Smooth muscle cell (in vitro differentiated cells): Measurements from ENCODE around the gene DAB1. TPM values are rescaled to one million over a fixed set of nuclear protein-coding genes. Genes with fewer than 3 reads are reported as not detected.

Experiments
- DNase-seq: peaks from one replicate; lab custom pipeline; 2025; ENCODE audit not compliant: unreplicated experiment; lab: John Stamatoyannopoulos, UW
- H2AFZ ChIP-seq: fragments of 200-600 bp; sonication (generic); 2 replicates; pipeline ENCODE4 v1.6.0; 2016; ENCODE audit warnings: antibody characterized with exemption, low read depth, mild to moderate bottlenecking
- H3F3A ChIP-seq: fragments of 200-600 bp; sonication (generic); 2 replicates; pipeline ENCODE4 v1.6.0; 2017; ENCODE audit warnings: antibody characterized with exemption, low read depth
- H3K27ac ChIP-seq: fragments of 200-600 bp; sonication (generic); 2 replicates; pipeline ENCODE4 v1.5.1; 2016; ENCODE audit warnings: low read depth, mild to moderate bottlenecking
- H3K27me3 ChIP-seq: fragments of 200-600 bp; sonication (generic); 2 replicates; pipeline ENCODE4 v1.6.1; 2016; ENCODE audit warnings: low read depth, mild to moderate bottlenecking
- H3K36me3 ChIP-seq: fragments of 200-600 bp; sonication (generic); 2 replicates; pipeline ENCODE4 v1.5.1; 2016; ENCODE audit warnings: low read depth
- H3K4me1 ChIP-seq: fragments of 200-600 bp; sonication (generic); 2 replicates; pipeline ENCODE4 v1.5.1; 2016; ENCODE audit warnings: low read depth
- H3K4me2 ChIP-seq: fragments of 200-600 bp; sonication (generic); 2 replicates; pipeline ENCODE4 v1.6.0; 2016; ENCODE audit warnings: mild to moderate bottlenecking
- H3K4me3 ChIP-seq: fragments of 200-600 bp; sonication (generic); 2 replicates; pipeline ENCODE4 v1.5.1; 2016; ENCODE audit warnings: mild to moderate bottlenecking
- H3K79me2 ChIP-seq: fragments of 200-600 bp; sonication (generic); 2 replicates; pipeline ENCODE4 v1.6.0; 2016; ENCODE audit warnings: low read depth, mild to moderate bottlenecking
- H3K9ac ChIP-seq: fragments of 200-600 bp; sonication (generic); 2 replicates; pipeline ENCODE4 v1.6.0; 2016; ENCODE audit warnings: low read depth
- H3K9me3 ChIP-seq: fragments of 200-600 bp; sonication (generic); replicated peaks from 2 replicates; pipeline ENCODE4 v1.5.1; 2016; ENCODE audit warnings: low read depth
- H4K20me1 ChIP-seq: fragments of 200-600 bp; sonication (generic); 2 replicates; pipeline ENCODE4 v1.6.0; 2016; ENCODE audit warnings: low read depth
- WGBS: methylation state at CpG from one replicate; pipeline ENCODE4 v1.1.7; 2016; ENCODE audit warnings: low lambda C conversion rate; 5-methylcytosine and 5-hydroxymethylcytosine counted together
- polyA plus RNA-seq: library from polyadenylated mRNA; unstranded; fragments of >200 nt; fragmentation: Nextera tagmentation; extraction: Ambion mirVana; gene quantifications from 2 replicates; pipeline ENCODE4 v1.2.1, GENCODE V29; 2016
- total RNA-seq: library from RNA; depleted of rRNA; stranded (reverse); fragments of >200 nt; gene quantifications from 2 replicates; pipeline ENCODE4 v1.2.3, GENCODE V29; 2014
- TF ChIP-seq, protein P1 (sequence below): fragments of 200-600 bp; sonication (generic); IDR thresholded peaks from 2 replicates; pipeline ENCODE4 v1.5.1; 2017; ENCODE audit warnings: borderline replicate concordance, mild to moderate bottlenecking, antibody characterized with exemption; ENCODE audit not compliant: insufficient read depth, poor library complexity, severe bottlenecking

DAB1 gene
- total and polyA plus RNA-seq, 2 experiments from 2014 or later = 0.22 to 0.30 TPM

DNA sequence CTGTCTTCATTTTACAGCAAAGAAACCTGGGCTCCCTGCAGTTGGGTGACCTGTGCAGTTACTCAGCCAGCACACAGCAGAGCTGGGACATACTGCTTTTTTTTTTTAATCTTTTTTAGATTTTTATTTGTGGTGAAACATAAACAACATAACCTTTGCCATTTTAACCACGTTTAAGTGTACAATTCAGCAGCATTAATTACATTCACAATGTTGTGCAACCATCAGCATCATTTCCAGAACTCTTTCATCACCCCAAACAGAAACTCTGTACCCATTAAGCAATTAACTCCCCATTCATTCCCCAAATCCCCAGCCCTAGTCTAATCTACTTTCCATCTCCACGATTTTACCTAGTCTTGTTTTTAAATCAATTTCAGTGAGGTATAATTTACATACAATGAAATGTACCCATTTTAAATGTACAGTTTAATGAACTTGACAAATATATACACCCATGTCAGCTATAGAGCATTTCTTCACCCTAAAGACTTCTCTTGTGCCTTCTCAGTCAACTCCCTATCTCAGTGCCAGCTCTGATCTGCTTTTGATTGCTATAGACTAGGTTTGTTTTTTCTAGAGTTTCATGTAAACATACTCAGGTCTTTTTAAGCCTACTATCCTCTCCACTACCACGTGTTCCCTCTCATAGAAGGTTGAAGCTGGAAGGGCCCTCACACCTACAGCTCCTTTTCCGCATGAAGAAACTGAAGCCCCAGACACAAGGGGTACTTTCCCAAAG lies 420.3 kb downstream of the DAB1 start:
- no peak for DNase-seq
- TF ChIP-seq, protein P1, sequence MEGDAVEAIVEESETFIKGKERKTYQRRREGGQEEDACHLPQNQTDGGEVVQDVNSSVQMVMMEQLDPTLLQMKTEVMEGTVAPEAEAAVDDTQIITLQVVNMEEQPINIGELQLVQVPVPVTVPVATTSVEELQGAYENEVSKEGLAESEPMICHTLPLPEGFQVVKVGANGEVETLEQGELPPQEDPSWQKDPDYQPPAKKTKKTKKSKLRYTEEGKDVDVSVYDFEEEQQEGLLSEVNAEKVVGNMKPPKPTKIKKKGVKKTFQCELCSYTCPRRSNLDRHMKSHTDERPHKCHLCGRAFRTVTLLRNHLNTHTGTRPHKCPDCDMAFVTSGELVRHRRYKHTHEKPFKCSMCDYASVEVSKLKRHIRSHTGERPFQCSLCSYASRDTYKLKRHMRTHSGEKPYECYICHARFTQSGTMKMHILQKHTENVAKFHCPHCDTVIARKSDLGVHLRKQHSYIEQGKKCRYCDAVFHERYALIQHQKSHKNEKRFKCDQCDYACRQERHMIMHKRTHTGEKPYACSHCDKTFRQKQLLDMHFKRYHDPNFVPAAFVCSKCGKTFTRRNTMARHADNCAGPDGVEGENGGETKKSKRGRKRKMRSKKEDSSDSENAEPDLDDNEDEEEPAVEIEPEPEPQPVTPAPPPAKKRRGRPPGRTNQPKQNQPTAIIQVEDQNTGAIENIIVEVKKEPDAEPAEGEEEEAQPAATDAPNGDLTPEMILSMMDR = no peak
- Histone ChIP-seq H4K20me1 (no peaks in the 10 kb centered on the region), H3K4me1 (no peaks in the 10 kb centered on the region), H3K79me2 (no peaks in the 10 kb centered on the region), H3K9me3 (no peaks in the 10 kb centered on the region), H3F3A (no peaks in the 10 kb centered on the region), H3K9ac (no peak overlapping the region), H3K4me3 (no peak overlapping the region), H3K36me3 (no peaks in the 10 kb centered on the region), H2AFZ (no peak overlapping the region), H3K27me3 (no peaks in the 10 kb centered on the region), H3K4me2 (no peak overlapping the region), H3K27ac (no peak overlapping the region)
- 66% methylated on average over 4 of the region's 4 CpGs for WGBS

DNA sequence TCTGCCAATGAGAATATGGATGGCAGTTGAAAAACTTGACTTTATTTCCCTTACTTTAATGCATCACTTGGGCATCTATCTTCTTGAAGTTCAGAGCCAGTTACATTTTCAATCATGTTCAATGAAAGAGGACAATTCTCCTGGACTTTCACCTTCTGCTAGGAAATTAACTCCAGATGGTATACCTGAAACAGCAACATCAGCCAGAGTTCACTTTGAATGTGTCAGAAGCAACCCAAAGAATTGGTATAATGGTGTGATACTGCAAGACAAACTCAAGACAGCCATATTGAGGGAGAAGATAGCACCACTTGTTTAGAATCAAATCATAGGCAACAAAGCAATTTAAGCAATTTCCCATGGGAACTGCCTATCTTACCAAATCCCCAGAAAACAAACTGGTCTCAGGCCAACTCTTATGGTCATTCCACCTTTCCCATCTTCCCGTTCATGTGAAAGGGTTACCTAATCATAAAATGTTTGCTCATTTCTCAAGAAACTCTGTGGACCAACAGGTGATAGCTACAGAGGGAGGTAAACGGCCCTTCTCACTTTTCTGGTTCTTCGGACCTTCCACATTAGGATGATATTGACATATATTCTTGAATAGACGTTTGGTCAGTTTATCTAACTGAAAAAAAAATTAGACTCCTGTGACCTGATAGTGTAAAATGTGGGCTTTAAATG lies 428.3 kb downstream of the DAB1 start:
- H3K4me1 ChIP-seq = no peaks in the 10 kb centered on the region
- no peak overlapping the region for H3K27ac ChIP-seq
- WGBS = 94% methylated on average over 4 of the region's 4 CpGs
- no peak overlapping the region for H3K4me2 ChIP-seq
- H4K20me1 ChIP-seq = no peaks in the 10 kb centered on the region
- H2AFZ ChIP-seq = no peak overlapping the region
- H3K36me3 ChIP-seq = no peaks in the 10 kb centered on the region
- H3F3A ChIP-seq = no peaks in the 10 kb centered on the region
- no peaks in the 10 kb centered on the region for H3K79me2 ChIP-seq
- TF ChIP-seq, protein P1 = no peak
- H3K27me3 ChIP-seq = peaks cover 14% of the 10 kb centered on the region
- no peak overlapping the region for H3K9ac ChIP-seq
- H3K4me3 ChIP-seq = no peak overlapping the region
- H3K9me3 ChIP-seq = no peaks in the 10 kb centered on the region
- DNase-seq = no peak

DNA sequence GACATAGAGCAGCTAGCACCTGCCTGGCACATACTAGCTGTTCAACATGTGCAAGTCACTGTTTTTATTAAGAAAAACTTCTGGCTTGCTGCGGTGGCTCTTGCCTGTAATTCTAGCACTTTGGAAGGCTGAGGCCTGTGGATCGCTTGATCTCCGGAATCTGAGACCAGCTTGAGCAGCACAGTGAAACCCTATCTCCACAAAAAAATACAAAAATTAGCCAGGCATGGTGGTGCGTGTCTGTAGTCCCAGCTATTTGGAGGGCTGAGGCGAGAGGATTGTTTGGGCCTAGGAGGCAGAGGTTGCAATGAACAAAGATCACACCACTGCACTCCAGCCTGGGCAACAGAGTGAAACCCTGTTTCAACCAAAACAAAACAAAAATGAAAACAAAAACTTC lies 430.4 kb downstream of the DAB1 start:
- Histone ChIP-seq H3K4me2 (no peak overlapping the region), H3K27ac (no peak overlapping the region), H3K4me1 (no peaks in the 10 kb centered on the region), H3F3A (no peaks in the 10 kb centered on the region), H3K4me3 (no peak overlapping the region), H3K79me2 (no peaks in the 10 kb centered on the region), H4K20me1 (no peaks in the 10 kb centered on the region), H3K9ac (no peak overlapping the region), H3K9me3 (no peaks in the 10 kb centered on the region), H3K36me3 (no peaks in the 10 kb centered on the region), H3K27me3 (peaks cover 14% of the 10 kb centered on the region), H2AFZ (no peak overlapping the region)
- TF ChIP-seq, protein P1 = no peak
- DNase-seq = no peak
- 93% methylated on average over 5 of the region's 5 CpGs for WGBS
